Midbrain (tissue), 1 donor: ENCODE results near the gene TSC22D1.

Experiments
- DNase-seq: peaks from one replicate; lab custom pipeline; 2025; lab: John Stamatoyannopoulos, UW

The TSC22D1 gene

DNA sequence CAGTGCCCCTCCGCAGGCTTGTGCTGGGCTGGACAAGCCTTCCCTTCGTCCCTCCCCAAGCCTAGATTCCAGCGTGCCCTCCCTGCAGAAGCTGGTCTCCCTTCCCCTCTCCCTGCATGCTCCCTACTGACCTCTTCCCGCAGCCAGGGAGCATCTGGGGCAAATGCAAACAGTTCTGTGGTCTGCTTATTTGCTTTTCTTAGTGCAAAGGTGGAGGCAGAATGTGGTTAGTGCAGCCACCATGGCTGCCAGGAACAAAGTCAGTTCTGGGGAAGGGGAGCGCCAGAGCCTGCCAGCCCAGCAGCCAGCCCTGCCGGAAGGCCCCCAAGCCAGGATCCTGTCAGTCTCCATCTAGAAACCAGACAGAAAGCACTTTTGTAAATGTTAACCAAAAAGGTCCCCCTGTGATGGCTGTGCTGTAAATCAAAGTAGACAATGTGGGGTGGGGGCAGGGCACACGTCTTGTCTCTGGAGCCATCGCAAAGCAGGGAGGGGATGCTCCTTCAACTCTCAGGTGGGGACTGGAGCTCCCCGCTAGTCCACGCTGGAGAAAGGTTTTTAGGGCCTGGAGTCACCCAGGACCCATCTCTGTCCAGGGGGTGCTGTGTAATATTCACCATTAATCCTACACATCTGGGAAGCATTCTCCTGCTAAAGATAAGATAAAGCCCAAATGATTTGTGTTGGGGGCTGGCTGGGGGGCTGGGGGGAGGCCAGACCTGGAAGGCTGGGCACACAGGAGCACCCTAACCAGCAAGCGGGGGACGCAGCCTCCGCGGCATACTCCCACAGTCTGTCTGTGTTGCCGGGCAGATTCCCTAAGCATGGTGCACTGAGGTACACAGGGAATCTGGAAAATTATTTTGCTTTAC, 171.6 kb downstream of the TSC22D1 start:
- DNase-seq, result no peak

DNA sequence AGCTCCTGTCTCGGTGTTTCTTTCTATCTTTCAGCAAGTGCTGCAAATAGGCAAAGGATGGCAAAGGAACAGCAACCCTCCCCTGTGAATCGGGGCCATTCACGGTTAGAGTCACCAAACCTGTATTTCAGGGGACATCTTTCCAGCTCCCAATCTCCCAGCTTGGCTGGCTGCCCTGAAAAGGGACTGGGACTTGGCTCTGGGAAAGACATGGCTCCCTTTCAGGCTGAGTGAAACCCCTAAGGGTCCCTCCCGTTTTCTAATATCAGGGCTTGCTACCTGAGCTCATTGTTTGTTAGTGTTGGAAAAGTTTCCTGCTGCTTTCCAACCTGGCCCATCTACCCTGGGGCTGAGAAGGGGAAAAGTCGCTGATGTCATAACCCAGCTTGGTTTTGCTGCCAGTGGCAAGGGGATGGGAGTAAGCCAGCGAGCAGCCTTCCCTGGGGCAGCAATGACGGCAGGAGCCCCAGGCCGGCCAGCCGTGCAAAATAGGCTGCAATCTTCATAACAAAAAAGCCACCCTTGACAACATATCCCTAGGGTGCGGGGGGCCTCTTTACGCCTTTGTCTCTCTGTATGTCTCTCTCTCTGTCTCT, 172.6 kb downstream of the TSC22D1 start:
- DNase-seq, result no peak

DNA sequence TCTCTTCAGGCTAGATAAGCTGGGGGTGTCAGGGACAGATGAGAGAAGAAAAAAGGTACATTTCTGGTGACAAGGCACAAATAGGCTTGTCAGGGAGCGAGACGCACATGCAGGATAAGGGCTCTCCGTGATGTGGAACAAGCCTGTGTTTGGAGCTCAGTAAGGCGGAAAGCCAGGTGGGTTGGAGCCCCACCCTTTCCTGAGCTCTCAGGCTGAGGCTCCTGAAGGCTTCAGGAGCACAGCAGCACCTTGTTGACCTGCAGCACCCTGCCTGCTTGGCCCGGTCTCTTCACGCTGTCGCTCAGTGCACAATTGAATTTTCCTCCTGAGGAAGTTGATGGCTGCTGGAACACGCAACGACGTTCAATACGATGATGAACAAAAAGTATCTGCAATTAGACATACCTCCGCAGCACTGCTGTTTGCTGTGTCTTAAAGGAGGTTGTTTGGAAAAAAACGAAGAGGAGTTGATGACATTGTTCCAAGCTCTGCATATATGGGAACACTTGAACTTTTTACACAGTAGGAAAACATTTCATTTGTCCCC, 173.2 kb downstream of the TSC22D1 start:
- DNase-seq, result no peak

DNA sequence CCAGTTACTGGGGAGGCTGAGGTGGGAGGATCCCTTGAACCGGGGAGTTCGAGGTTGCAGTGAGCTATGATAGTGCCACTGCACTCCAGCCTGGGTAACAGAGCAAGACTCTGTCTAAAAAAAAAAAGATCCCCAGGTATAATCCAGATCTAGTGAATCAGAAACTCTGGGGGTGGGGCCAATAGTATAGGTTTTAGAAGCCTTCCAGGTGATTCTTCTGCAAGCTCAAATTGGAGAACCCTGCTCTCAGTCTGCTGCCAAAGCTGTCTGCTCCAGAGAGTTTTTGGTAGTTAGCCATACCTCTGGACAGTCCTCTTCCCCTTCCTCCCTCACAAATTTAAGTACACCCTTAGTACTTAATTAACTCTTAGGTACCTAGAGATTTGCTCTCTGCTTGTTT, 174.6 kb downstream of the TSC22D1 start:
- DNase-seq, result no peak

DNA sequence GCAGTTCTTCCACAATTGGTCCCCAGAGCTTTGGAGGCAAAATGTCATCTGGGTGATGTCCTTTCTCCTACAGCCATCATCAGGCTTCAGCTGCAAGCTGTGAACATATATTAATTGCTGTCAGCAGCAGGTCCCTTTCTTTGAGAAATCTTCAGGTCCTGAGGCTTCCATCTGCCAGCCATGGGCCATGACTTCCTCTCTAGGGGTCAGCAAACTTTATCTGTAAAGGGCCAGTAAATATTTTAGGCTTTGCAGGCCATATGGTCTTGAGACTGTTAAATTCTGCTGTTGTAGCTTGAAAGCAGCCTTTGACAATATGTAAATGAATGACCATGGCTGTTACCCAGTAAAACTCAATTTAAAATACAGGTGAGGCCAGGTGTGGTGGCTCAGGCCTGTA, 175.4 kb downstream of the TSC22D1 start:
- DNase-seq, result no peak

- DNase-seq, result no peak
Observed at GRCh38 chr13:44399074-44399473, 177.1 kb downstream of the TSC22D1 start.

GRCh38 chr13:44398606-44399005, 177.5 kb downstream of the TSC22D1 start:
- DNase-seq, result no peak

- no peak for DNase-seq
Observed at GRCh38 chr13:44397766-44398223, 178.3 kb downstream of the TSC22D1 start.

DNA sequence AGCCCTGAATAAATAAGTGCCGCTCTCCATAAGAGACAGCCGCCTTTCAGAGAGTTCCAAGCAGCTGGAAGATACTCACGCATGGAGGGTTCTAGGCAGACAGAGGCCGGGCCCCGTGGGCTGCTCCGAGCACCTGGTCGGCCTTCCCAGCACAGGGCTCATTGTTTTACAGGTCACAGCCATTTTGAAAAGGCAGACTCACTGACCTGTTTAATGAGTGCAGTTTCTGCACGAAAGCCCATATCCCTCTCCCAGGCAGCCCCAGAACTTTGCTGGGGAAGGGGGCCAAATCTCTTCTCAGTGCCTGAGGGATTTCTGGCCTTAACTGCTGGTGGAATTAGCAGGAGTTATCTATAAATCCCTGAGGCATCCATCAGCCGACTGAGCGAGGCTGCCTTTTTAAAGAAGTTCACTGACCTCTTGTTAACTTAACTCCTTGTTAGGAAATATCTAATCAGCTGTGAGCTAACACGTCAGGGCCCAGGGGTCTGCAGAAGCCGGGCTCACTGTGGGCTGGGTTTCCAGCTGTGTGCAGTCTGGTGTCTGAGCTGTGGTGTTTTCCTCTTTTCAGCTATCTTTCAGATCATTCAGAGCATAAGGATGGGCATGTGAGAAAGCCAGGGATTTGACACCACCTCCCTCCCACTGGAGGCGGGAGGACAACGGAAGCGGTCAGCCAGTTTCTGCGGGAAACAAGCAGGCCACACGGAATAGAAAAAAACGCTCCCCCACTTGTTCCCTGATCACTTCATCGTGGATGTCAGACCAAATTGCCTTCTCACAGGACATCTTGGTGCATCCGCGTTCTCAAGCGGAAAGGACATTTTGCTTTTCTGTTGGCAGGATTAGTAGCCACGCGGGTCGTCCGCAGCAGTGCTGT, 179.2 kb downstream of the TSC22D1 start:
- peak; percentile 34 for DNase-seq

DNA sequence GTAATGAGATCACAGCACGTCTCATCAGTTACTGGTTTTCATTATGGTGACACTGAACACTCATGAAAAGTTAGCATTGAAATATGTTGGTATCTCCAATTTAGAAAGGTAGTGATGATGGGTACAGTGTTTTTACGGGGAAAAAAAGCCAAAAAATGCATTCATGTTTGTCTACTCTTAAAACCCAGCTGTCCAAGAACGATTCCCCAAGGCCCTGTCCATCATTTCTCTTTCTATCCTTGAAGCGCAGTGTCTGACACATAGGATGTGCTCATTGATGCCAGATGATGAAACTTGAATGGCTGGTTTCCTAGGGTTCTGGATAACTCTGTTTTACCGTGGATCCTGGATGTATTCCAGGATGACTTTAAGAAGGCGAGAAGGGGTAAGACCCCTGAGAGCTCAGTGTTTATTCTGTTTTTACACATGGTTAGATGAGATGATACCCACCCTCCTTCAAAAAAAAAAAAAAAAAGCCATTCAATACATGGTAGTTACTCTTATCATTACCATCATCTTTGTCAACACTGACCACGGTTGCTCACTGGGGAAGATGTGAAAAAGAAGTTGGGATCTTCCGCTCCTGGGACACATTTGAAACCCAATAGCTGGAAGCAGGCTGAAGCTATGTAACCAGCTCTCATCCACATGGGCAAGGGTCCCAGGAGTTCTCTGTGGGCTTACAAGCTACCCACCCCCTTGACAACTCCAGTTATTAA, 180.0 kb downstream of the TSC22D1 start:
- DNase-seq, result no peak

DNA sequence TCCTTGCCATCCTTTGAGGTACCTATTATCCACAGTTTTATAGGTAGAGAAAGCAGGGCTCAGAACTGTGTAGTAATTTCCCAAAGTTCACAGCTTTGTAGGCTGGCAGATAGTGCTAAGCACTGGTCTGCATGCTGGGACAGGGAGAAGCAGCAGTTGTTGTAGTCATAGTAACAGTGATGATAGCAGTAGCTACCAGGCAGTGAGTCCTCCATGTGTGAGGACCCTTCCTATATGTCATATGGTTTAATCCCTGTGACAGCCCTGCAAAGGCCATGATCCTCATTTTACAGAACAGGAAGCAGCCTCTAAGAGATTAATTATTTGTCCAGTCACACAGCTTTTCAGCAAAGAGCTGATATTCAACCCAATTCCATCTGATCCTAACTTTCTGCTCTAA, 181.5 kb downstream of the TSC22D1 start:
- no peak for DNase-seq

- DNase-seq, result no peak
Observed at GRCh38 chr13:44393391-44393790, 182.7 kb downstream of the TSC22D1 start.

GRCh38 chr13:44389876-44390275, 186.3 kb downstream of the TSC22D1 start:
- no peak for DNase-seq

DNA sequence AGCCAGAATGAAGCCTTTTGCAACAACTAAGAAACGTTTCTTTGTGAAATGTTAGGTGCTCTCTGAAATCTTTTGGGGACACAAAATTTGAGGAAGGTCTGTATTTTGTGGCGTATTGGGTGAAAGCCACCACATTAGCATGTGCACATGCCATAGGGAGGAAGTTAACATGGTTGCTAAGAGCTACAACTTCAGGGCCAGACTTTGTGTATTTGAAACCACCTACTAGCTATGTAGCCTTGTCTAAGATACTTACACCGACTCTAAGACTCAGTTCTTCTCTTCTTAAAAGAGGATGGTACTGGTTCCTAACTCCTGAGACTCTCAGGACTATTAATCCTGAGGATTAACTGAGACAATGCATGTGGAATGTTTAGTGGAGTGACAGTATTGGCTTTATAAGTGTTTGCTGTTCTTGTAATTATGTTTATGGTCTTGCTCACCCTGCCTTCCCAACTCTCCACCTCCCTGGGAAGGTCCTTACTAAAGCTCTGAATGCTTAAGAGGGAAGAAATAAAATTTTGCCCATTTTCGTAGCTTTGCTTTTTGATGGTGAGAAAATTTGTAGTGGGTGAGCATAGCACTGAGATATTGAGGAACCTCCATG, 187.0 kb downstream of the TSC22D1 start:
- DNase-seq, result no peak

DNA sequence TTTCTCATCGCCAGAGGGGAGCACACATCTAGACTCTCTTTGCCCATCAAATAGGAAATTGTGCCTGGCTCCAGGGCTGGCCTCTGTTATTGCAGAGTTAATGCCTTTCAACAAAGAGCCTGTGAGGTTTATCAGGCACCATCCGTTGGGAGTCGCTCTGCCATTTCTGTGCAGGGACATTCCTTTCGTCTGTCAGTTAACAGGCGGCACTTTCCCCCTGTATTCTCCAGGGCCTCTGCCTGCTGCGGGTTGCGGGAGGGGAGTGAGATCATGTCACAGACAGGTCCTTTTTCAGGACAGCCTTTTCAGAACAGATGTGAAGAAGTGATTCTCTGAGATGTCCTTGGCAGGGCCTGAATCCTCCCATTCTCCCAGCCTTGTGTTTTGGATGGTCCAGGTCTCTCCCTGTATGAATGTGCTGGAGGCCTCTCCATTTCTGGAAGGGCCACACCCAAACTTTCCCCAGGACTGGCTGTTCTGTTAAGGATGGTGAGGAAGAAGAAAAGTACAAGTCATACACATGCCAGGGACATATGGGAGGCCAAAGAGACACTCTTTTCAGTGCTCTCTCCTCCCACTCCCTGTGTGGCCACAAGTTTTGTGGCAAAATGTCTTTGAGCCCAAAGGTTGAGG, 187.6 kb downstream of the TSC22D1 start:
- no peak for DNase-seq

DNA sequence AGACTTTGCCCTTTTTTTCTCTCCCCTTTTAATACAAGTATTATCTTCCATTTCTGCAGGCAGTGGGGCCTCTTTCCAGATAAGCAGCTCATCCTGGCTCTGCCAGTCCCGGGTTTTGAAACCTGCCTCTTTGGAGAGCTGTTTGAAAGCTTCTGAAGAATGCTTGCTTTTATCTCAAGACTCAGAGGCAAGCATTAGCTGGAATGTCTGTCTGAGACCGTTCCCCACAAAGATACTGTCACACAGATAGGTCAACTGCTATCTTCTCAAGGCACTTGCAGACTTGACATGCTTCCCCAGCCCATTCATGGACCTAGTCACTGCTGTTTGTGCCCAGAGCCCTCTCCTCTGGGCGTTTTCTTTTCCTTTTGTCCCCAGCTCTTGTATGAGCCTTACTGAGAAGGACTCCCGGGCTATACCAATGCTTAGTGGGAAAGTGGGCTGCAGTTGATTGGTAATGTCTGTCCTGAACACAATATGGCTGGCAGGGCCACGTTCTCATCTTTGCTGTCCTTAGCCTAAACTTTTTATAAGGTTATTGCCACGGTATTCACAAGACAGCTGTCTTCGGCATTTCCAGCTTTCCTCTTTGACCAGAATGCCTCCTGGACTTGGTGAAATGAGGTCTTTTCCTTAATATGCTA, 189.1 kb downstream of the TSC22D1 start:
- DNase-seq, result no peak

DNA sequence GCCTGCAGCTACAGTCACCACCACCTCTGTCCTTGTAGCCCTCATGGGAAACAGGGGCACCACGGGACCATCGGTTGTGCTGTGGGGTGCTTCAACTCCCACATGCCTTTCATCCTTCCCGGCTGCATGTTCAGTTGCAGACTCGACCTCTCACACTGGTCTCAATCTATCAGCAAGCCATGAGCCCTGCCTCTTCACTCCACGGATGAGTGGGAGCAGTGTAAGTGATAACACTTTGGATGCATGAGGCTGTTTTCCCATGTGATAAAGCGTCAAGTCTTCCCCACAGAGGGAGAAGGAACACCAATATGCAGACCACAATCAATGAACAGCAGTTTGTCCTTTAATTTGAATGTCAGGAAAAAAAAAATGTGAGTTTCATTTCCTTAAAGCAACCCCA, 190.3 kb downstream of the TSC22D1 start:
- no peak for DNase-seq

DNA sequence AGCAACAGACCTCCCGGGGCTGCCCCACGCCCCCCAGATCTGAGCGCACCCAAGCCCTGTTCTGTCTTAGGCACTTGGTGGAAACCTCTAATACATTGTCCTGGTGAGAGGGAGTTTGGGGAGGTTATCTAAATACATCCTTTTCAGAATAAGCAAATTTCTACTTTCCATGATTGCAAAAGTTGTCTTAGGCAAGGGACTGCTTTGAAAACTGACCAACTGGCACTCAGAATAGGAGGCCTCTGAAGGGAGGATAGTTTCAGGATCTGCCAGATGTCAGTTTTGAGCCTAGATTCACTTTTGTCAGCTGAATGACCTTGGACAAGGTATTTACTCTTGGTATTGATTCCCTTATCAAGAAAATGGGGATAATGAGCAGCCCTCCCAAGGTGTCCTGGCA, 190.7 kb downstream of the TSC22D1 start:
- DNase-seq, result no peak

DNA sequence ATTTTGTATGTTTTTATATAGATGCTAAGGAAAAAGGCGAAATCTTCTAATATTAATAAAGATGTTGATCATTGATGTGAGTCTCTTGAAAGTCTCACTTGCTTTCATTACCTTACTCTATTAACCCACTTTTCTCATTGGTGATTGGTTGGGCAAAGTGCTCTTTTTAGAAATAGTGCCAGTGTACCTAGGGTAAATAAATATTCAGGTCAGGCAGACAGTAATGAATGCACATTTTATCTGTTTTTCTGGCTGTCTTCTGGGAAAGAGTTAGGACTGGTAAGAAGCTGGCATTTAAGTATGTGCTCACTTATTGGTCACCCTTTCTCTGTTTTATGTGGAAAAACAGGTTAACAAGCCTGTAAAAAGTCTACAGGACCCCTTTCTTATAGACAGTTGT, 191.4 kb downstream of the TSC22D1 start:
- no peak for DNase-seq

DNA sequence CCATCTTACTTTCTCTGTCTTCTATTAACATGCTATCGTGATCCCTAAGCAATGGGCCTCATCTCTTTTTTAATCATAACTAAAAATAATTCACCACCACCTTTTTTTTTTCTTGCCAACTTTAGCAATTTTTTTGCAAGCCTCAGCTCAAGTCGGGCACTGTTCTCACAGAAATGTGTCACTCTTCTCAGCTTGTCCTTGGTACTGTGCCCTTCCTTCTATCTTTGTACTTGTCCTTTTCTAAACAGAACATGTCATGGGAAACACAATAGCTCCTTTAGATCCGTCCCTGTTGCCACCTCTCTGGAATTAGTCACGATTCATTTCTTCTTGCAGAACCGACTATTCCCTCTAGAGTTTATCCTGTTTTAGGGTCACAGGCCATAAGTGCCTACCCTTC, 192.2 kb downstream of the TSC22D1 start:
- peak; percentile 14 for DNase-seq
